MM.1S (cell line): ENCODE measurements around the gene CEACAM16.

Experiments used
- DNase-seq: peaks from one replicate; pipeline ENCODE4 v3.0.0-alpha.2; 2015
- H2AFZ ChIP-seq: fragments of 300-600 bp; sonication (generic); 2 replicates; pipeline ENCODE4 v1.6.0; 2016; ENCODE audit warnings: antibody characterized with exemption, low read length
- H3F3A ChIP-seq: fragments of 300-600 bp; sonication (generic); 2 replicates; pipeline ENCODE4 v1.6.1; 2016; ENCODE audit warnings: mild to moderate bottlenecking, antibody characterized with exemption, low read length, moderate library complexity, mixed read lengths; ENCODE audit not compliant: insufficient read depth
- H3K27ac ChIP-seq: fragments of 300-600 bp; sonication (generic); 2 replicates; pipeline ENCODE4 v1.5.1; 2016; ENCODE audit warnings: mild to moderate bottlenecking, low read length
- H3K27me3 ChIP-seq: fragments of 300-600 bp; sonication (generic); replicated peaks from 2 replicates; pipeline ENCODE4 v1.6.0; 2016; ENCODE audit warnings: low read length; ENCODE audit not compliant: insufficient read depth
- H3K36me3 ChIP-seq: fragments of 300-600 bp; sonication (generic); replicated peaks from 2 replicates; pipeline ENCODE4 v1.6.1; 2016; ENCODE audit warnings: mild to moderate bottlenecking, low read length, mixed read lengths; ENCODE audit not compliant: insufficient read depth
- H3K4me1 ChIP-seq: fragments of 300-600 bp; sonication (generic); 2 replicates; pipeline ENCODE4 v1.6.1; 2016; ENCODE audit warnings: low read length, mixed read lengths
- H3K4me2 ChIP-seq: fragments of 300-600 bp; sonication (generic); 2 replicates; pipeline ENCODE4 v1.6.0; 2016; ENCODE audit warnings: low read depth, low read length
- H3K4me3 ChIP-seq: fragments of 300-600 bp; sonication (generic); 2 replicates; pipeline ENCODE4 v1.5.1; 2016; ENCODE audit warnings: low read length, mixed read lengths
- H3K79me2 ChIP-seq: fragments of 300-600 bp; sonication (generic); 2 replicates; pipeline ENCODE4 v1.6.1; 2016; ENCODE audit warnings: mixed run types, low read length, mixed read lengths
- H3K9ac ChIP-seq: fragments of 300-600 bp; sonication (generic); 2 replicates; pipeline ENCODE4 v1.6.1; 2016; ENCODE audit warnings: low read length, mixed read lengths
- H3K9me2 ChIP-seq: fragments of 300-600 bp; sonication (generic); replicated peaks from 2 replicates; pipeline ENCODE4 v1.6.1; 2016; ENCODE audit warnings: mild to moderate bottlenecking, low read length, mixed read lengths; ENCODE audit not compliant: insufficient read depth
- H3K9me3 ChIP-seq: fragments of 300-600 bp; sonication (generic); replicated peaks from 2 replicates; pipeline ENCODE4 v1.6.1; 2016; ENCODE audit warnings: mild to moderate bottlenecking, low read length, mixed read lengths; ENCODE audit not compliant: insufficient read depth
- H4K20me1 ChIP-seq: fragments of 300-600 bp; sonication (generic); 2 replicates; pipeline ENCODE4 v1.6.1; 2016; ENCODE audit warnings: mild to moderate bottlenecking, low read length, moderate library complexity, mixed read lengths; ENCODE audit not compliant: insufficient read depth
- CTCF ChIP-seq: fragments of 300-600 bp; sonication (generic); IDR thresholded peaks from 2 replicates; pipeline ENCODE4 v1.5.1; 2016; ENCODE audit warnings: antibody characterized with exemption, low read length, mixed read lengths
- EZH2 ChIP-seq: fragments of 300-600 bp; sonication (generic); optimal IDR thresholded peaks from 2 replicates; pipeline ENCODE3; 2017; ENCODE audit warnings: low read depth, mild to moderate bottlenecking, antibody characterized with exemption, low read length, mixed read lengths
- EZH2phosphoT487 ChIP-seq: fragments of 300-600 bp; sonication (generic); IDR thresholded peaks from 2 replicates; pipeline ENCODE4 v1.6.1; 2018; ENCODE audit warnings: antibody characterized with exemption, low read length

The CEACAM16 gene

GRCh38 chr19:44690131-44690440, 8.9 kb upstream of the CEACAM16 start:
- H3K27ac ChIP-seq, result no peak overlapping the region
- H2AFZ ChIP-seq, result no peak overlapping the region
- no peaks in the 10 kb centered on the region for H3K79me2 ChIP-seq

DNA sequence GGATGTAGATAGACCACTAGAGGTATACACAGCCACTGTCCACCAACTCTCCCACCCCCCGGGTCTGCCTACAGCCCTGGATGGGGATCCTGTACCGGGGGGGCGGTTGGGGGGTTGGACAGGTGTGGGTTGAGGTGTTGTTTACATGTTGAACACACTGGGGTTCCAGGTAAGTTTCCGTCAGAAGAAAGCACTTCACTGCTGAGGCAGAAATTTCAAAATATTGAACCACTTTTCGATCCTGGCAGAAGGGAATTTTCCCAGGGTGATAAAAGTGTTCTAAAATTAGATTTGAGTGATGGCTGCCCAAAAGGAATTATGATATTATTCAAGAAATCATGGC, 6.6 kb upstream of the CEACAM16 start:
- peaks cover 13% of the 10 kb centered on the region for H3K4me1 ChIP-seq
- 0 out of 2 replicates have a peak overlapping the region, but pooled peaks have one; percentile 15 for H3K4me3 ChIP-seq
- TF ChIP-seq EZH2phosphoT487 (no peak), CTCF (no peak), EZH2 (no peak)
- H3K36me3 ChIP-seq, result no peaks in the 10 kb centered on the region
- peak overlapping the region; percentile 4; the same call in 1 of the 2 replicates for H3K9ac ChIP-seq
- DNase-seq, result no peak
- H4K20me1 ChIP-seq, result no peaks in the 10 kb centered on the region
- peak overlapping the region; percentile 24 for H2AFZ ChIP-seq
- no peaks in the 10 kb centered on the region for H3K79me2 ChIP-seq
- H3F3A ChIP-seq, result no peaks in the 10 kb centered on the region
- peak overlapping the region; percentile 44; the same call in 1 of the 2 replicates for H3K27ac ChIP-seq
- H3K4me2 ChIP-seq, result peak overlapping the region; percentile 45
- no peaks in the 10 kb centered on the region for H3K27me3 ChIP-seq
- H3K9me3 ChIP-seq, result no peaks in the 10 kb centered on the region
- no peaks in the 10 kb centered on the region for H3K9me2 ChIP-seq

More at GRCh38 chr19:44690131-44690440, 8.9 kb upstream of the CEACAM16 start:
- Histone ChIP-seq H3K4me3 (no peak overlapping the region), H3K9me3 (no peaks in the 10 kb centered on the region), H3F3A (no peaks in the 10 kb centered on the region), H4K20me1 (no peaks in the 10 kb centered on the region), H3K4me1 (peaks cover 13% of the 10 kb centered on the region), H3K27me3 (no peaks in the 10 kb centered on the region), H3K9ac (no peak overlapping the region), H3K9me2 (no peaks in the 10 kb centered on the region), H3K36me3 (no peaks in the 10 kb centered on the region), H3K4me2 (no peak overlapping the region)
- DNase-seq, result no peak
- TF ChIP-seq CTCF, result no peak
- no peak for TF ChIP-seq EZH2phosphoT487
- no peak for TF ChIP-seq EZH2

DNA sequence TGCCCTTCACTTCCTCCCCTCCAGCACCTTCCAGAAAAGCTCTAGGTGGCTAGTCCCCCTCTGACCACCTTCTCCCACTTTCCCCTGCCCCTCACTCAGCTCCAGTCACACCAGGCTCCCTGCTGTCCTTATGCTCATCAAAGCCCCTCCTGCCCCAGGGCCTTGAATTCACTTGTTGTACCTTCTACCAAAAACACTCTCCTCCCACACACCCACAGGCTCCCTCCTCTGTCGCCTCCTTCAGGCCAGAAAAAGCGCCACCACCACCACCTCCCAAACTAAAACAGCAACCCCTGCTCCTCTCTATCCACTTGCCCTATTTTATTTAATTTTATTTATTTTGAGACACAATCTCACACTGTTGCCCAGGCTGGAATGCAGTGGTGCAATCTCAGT, 4.8 kb upstream of the CEACAM16 start:
- H3K9me2 ChIP-seq, result no peaks in the 10 kb centered on the region
- H3K4me1 ChIP-seq, result peaks cover 13% of the 10 kb centered on the region
- no peaks in the 10 kb centered on the region for H3K36me3 ChIP-seq
- no peak for DNase-seq
- H3K27me3 ChIP-seq, result no peaks in the 10 kb centered on the region
- H4K20me1 ChIP-seq, result no peaks in the 10 kb centered on the region
- no peak overlapping the region for H3K9ac ChIP-seq
- H3F3A ChIP-seq, result no peaks in the 10 kb centered on the region
- no peaks in the 10 kb centered on the region for H3K9me3 ChIP-seq
- H3K79me2 ChIP-seq, result no peaks in the 10 kb centered on the region
- H3K27ac ChIP-seq, result no peak overlapping the region
- TF ChIP-seq EZH2 (no peak), CTCF (peak; percentile 28)
- no peak overlapping the region for H3K4me2 ChIP-seq
- no peak overlapping the region for H3K4me3 ChIP-seq
- no peak overlapping the region for H2AFZ ChIP-seq
